GM12864 (cell line): ENCODE measurements around the gene AURKAIP1.
"Not testable (repeated sequence)": the region's sequence is repeated elsewhere in the genome, so short reads cannot be mapped to it uniquely, and the experiment has no call there.

Experiments used
- DNase-seq: peaks from one replicate; pipeline ENCODE4 v3.0.0-alpha.2; 2011; ENCODE audit warnings: low read depth
- H3K4me3 ChIP-seq: 2 replicates; pipeline ENCODE4 v1.5.1; 2011; ENCODE audit warnings: mild to moderate bottlenecking, low read depth, low read length, control low read depth
- CTCF ChIP-seq: IDR thresholded peaks from 2 replicates; pipeline ENCODE4 v1.5.1; 2011; ENCODE audit warnings: low read depth, mild to moderate bottlenecking, moderate library complexity, low read length, control low read depth, inconsistent platforms; ENCODE audit errors: missing control alignments

Gene AURKAIP1

GRCh38 chr1:1388078-1388472 is 13.1 kb upstream of the AURKAIP1 start:
- DNase-seq, result no peak
- no peak for TF ChIP-seq CTCF
- H3K4me3 ChIP-seq, result no peak overlapping the region

DNA sequence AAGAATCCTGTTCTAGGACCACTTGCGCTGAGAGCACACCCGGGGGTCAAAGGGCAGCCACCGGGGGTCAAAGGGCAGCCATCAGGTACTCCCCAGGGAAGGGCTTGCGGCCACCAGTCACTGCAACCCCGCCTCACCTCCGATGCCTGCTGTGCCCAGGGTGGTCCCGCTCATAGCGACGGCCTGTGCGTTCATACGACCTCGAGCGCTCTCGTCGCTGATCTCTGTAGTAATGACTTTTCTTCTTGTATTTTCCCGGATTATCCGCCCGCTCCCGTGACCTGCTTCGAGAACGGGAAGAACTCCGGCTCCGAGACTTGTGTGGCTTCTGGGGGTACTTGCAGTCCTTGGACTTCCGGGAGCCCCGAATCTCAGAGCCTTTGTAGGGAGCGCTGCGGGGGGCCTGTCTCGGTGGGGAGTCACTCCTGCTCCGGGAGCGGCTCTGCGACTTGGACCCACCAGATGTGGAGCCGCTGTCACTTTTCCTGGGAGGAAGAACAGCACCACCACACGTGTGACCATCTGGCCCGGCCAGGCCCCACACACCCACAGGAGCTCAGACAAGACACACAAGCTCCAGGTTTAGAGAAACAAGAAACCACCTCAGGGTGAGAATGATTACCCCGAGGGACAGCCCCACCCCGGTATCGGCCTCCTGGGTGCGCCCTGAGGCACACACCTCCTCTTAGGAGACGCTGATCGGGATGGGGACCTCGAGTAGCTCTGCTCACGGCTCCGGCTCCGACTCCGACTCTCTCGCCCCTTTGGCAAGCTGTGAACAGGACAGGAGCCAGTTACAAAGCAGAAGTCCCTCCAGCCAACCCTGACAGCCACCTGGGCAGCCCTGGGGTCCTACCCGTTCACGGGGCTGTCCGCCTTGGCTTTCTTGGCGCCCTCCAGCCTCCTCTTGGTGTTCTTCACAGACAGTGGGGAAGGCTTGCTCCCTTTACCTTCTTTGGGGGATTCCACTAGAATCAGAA is 12.4 kb upstream of the AURKAIP1 start:
- no peak for TF ChIP-seq CTCF
- DNase-seq, result no peak
- no peak overlapping the region for H3K4me3 ChIP-seq

DNA sequence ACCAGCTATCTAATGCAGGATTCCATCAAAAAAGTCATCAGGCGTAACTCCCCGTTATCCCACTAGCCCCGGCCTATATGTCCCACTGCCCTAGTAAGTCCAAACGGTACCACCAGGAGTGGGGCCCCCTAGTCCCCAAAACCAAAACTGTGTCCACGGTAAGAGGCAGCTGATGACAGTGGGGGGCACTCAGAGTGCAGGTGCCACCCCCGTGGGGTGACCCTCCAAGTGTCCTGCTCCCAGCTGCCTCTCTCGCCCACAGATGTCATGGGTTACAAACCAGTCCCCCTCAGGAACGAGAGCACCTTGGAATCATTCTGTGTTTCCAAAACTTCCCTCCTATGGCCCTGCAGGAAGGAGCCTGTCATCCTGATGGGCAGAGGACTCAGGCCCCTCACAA is 10.9 kb upstream of the AURKAIP1 start:
- no peak for TF ChIP-seq CTCF
- no peak overlapping the region for H3K4me3 ChIP-seq
- DNase-seq, result no peak

- H3K4me3 ChIP-seq, DNase-seq: not testable (repeated sequence)
These were observed 10.3 kb upstream of the AURKAIP1 start for GRCh38 chr1:1385339-1385738.

GRCh38 chr1:1381294-1381693 is 6.3 kb upstream of the AURKAIP1 start:
- no peak for TF ChIP-seq CTCF
- no peak for DNase-seq
- H3K4me3 ChIP-seq, result no peak overlapping the region

DNA sequence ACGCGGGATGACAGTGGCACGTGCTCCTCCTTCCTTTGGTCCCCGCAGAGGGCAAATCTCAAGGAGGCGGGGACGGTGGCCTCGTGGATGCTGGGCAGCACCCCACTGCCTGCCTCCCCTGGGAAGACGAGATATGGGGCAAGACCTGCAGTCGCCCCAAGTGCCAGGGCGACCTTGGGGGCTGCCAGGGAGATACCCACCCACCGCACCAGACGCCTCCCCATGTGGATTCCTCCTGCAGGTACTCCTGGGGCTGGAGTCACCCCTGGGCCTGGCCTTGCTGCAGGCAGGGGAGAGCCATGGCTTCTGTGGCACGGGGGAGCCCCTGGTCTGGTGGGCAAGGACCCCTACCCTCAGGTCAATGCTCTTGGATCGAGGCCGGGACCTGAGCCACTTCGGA is 5.9 kb upstream of the AURKAIP1 start:
- no peak overlapping the region for H3K4me3 ChIP-seq
- no peak for TF ChIP-seq CTCF
- DNase-seq, result no peak

DNA sequence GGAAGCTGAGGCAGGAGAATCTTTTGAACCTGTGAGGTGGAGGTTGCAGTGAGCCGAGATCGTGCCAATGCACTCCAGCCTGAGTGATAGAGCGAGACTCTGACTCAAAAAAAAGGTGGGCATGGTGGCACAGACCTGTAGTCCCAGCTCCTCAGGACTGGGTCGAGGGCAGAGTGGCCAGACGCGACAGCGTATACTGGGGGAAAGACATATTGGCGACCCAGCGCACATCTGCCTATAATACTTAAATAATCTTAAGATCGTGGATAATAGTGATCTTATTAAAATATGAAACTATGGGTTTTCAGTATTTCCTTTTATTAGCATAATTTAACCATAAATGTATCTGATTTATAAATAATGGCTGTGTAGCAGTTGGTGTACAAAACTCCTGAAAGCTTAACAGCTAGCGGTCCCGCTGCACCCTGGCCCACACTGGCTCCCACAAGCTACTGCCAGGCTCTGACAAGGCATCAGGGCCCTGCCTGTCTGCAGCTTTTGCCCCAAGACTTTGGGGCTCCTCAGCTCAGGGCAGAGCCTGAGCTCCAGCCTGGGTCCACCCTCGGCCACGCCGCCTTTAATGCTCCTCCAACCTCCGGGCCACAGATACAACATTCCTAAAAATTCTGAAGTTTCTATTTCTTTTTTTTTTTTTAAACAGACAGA is 2.7 kb upstream of the AURKAIP1 start:
- no peak for TF ChIP-seq CTCF
- no peak overlapping the region for H3K4me3 ChIP-seq
- DNase-seq, result no peak
